HG03521 (cell line): Measurements from ENCODE around the gene EXOC6.

Experiments
- ATAC-seq: cut with Tn5 transposase; IDR thresholded peaks from one replicate; pipeline ENCODE4 v1.9.1; 2021; ENCODE audit warnings: mild to moderate bottlenecking, moderate library complexity; ENCODE audit not compliant: unreplicated experiment

The EXOC6 gene

DNA sequence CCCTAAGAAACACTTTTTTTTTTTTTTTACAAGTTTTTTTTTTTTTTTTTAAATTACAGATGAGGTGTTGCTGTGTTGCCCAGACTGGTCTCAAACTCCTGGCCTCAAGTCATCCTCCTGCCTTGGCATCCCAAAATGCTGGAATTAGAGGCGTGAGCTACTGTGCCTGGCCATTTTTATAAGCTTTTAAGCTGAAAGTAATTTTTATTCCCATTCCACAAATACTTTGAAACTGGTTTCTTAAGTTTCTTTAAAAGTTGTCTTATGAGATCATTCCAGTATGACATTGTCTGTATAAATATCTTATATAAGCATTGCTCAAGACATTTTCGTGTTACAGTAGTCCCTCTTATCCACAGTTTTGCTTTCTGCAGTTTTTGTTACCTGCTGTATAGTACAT is 150.9 kb downstream of the EXOC6 start:
- no peak for ATAC-seq

DNA sequence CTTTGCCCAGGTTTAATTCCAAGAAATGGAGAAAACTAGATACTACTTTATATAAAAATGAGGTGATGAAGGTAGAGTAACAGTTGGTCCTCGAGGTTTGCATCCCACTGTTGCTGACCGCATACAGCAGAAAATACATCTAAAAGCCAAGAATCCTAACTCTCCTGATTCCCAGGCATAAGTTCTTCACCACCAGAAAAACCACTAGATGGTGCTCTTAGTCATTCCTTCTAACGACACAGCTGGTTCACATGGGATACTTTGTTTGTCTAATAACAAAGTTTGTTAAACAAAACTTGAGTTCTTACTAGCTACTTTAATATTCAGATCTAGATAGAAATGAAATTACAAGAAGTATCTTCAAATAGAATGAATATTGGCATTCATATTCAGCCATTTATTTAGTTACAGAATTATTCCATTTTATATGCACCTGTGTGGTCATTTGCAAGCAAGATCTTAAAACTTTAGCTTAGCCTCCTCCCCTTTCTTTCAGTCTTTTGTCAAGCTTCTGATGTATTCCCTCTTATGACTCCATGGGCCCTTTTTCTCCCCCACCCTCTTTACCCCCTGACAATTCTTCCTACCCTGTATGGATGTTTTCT is 158.2 kb downstream of the EXOC6 start:
- ATAC-seq = no peak

DNA sequence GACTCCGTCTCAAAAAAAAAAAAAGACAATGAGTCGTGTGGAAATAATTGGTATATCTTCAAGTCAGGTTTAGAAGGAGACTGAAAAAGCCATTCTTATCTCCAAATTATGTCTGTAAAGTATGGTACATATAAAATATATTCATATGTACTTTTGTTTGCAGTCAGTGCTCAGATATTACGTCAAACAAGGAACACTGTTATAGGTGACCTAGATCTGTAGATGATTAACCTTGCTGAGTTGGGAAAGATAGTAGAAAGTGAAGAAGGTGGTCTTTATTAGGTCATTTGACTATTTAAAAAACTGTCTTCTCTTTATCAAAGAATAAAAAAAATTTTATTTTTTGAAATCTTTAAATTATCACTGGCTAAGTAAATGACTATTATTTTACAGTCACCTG is 167.4 kb downstream of the EXOC6 start:
- no peak for ATAC-seq

DNA sequence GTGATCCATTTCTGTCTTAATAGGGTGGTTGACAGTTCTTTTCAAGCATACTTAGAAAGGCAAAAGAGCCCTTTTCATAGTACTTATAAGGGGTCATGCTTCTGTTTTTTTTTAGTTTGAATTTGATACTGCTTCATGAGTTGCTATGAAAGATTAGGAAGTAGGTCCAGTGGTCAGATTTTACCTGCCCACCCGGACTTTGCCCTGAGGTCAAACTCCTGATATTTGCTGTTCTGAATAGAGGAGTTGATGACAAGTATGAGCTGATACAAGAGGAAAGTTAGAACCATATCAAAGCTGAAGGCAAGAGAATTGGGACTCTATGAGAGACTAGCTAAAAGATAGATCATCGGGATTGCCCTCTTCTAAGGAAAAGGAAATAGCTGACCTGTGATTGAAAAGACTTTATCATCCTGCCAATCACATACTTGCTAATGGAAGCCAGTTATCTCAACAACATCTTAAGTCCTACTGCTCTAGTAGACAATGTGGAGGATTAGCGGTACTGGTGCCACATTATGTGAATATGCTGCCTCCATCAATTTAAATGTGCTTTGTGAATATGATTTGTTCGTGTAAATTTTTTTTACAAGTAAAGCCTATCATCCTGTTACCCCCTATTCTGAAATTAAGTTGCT is 174.8 kb downstream of the EXOC6 start:
- ATAC-seq = no peak

DNA sequence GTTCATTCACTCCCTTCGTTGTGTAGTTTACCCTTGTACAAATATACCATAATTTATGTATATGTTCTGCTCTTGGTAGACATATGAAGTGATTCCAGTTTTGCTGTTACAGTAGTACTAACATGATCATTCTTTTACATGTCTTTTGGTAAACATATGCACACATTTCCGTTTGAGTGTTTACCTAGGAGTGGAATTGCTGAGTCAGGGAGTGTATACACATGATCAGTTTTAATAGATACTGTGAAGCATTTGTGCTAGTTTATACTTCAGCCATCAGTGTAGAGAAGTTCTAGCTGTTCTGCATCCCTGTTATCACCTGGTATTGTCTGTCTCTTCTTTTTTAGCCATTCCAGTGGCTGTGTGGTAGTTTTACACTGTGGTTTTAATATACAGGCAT is 177.8 kb downstream of the EXOC6 start:
- ATAC-seq = no peak

DNA sequence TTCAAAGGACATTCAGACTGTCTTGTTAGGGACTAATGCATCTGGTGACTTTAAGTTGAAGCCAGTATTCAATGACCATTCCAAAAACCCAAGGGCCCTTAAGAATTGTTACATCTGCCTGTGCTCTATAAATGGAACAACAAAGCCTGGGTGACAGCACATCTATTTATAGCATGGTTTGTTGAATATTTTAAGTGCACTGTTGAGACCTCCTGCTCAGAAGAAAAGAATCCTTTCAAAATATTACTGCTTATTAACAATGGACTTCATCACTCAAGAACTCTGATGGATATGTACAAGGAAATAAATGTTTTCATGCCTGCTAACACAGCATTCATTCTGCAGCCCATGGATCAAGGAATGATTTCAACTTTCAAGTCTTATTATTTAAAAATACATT is 179.2 kb downstream of the EXOC6 start:
- ATAC-seq = no peak

DNA sequence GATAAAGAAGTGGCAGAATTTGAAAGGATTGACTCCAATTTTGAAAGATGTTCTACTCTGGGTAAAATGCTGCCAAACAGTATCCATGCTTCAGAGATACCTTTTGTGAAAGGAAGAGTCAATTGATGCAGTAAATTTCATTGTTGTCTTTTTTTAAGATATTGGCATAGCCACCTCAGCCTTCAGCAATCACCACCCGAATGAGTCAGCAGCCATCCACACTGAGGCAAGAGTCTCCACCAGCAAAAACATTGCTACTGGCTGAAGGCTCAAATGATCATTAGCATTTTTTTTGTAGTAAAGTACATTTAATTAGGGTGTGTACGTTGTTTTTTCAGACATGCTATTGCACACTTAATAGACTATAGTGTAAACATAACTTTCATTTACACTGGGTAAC is 180.6 kb downstream of the EXOC6 start:
- no peak for ATAC-seq

DNA sequence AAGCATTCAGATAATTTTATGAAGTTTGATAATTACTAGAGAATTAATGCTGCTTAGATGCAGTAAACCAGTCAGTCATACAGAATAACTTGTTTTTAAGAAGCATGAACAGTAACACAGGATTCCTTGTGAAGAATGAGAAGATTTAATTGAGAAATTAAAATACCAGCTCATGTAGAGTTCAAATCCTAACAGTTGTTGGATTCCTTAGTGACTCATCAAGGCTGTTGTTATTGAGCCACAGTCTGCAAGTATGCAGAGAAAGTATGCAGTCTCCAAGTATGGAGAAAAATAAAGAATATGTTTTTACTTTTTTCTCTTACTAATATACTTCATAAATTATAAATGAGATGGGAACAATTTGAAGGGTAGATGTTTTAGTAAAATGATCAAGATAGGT is 182.1 kb downstream of the EXOC6 start:
- ATAC-seq = no peak

DNA sequence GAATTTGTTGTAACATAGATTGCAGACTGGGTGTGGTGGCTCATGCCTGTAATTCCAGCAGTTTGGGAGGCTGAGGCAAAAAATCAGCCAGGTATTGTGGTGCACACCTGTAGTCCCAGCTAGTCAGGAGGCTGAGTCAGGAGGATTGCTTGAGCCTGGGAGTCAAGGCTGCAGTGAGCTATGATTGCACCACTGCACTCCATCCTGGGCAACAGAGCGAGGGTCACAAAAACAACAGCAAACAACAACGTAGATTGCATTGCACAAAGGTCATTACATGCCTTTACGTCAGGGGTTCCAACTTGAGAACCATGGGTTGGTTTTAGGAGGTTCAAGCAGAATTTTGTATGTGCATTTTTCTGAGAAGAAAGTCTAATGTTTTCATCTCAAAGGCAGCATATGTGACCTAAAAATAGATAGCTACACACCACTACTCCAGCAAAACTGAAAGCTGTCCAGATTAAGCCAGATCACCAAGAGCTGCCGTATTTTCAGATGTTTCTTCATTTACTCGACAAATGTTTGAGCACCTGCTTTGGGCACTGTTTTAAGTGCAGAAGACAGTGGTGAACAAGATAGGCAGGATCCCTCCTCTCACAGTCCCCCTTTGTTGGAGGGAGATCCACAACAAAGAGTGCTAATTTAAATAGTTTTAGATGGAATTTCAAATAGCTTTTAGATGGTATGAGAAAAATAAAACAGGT is 183.9 kb downstream of the EXOC6 start:
- ATAC-seq = no peak

DNA sequence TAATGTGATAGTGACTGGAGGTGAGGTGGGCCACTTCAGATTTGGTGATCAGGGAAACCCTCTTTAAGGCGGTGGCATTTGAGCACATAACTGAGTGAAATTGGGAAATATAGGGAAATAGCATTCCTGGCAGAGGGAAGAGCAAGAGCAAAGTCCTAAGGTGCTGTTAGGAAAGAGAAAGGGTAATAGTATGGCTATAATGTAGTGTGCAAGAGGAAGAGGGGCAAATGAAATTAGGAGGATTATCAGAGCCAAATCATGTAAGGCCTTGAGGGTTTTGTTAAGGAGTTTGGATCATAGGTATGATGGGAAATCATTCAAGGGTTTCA is 184.5 kb downstream of the EXOC6 start:
- ATAC-seq = no peak

DNA sequence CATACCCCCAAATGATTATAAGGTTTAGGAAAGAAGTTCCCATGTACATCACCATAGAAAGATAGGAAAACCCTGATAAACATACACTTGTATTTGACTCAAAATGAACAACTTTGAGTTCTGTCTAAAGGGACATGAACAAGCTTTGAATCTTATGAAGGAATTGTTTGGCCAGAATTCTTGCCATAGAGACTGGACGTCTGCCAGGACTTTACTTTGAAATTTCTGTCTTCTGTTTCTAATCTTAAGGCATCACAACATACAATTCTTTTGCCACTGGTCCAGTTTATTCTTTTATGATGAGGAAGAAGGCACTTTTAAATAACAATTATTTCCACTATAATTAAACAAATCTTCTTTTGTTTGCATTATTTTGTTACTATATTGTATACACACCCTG is 186.1 kb downstream of the EXOC6 start:
- ATAC-seq = no peak

DNA sequence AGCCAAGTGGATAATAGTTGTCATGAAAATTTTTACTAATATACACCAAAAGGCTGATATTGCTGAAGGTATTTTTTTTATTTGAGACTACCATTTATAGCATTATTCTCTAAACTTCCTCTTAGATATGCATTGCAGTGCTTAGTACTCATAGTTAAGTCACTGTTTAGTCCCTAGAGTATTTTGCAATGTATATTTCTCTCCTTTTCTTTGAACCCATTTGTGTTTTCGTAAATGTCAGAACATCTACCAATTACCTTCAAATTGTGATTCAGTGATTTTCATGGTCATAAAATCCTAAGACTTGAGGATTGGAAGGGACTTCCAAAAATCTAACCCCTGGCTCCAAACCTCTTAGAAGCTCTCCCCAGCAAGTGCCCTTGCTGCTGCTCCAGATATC is 190.8 kb downstream of the EXOC6 start:
- ATAC-seq = no peak

DNA sequence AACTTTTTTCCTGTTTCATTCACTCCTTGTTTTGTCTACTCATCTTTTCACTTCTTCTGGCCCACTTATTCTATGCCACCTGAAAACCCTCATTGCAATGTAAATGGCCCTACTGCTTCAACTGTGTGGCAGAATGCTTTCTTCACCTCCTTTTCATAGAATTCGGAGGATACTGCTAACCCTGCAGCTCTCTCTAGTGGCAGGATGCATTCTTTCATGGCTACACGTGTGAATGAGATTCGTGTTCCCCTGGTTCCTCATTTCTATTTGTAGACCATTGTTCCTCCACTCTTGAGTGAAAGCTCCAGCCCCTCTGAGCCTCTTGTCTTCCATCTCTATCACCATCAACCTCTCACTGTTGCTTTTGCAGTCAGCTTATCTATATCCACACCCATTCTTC is 191.4 kb downstream of the EXOC6 start:
- no peak for ATAC-seq

DNA sequence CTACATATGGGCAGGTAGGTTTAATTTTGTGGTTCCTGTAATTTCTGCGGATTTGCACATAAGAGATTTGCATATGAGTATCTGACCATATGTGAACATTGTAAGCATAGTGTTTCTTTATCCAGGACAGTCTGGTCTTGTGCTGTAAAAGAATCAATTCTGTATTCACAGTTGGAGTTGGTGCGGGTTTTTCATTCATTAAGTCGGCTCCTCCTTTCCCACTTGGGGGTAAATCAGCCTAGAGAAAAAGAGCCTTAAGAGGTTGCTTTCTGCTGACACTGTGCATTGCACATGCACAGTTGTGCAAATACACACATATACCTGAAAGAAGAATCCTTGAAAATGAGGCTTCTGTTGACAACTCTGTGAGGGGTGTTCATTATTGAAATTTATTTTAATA is 206.2 kb downstream of the EXOC6 start:
- no peak for ATAC-seq

DNA sequence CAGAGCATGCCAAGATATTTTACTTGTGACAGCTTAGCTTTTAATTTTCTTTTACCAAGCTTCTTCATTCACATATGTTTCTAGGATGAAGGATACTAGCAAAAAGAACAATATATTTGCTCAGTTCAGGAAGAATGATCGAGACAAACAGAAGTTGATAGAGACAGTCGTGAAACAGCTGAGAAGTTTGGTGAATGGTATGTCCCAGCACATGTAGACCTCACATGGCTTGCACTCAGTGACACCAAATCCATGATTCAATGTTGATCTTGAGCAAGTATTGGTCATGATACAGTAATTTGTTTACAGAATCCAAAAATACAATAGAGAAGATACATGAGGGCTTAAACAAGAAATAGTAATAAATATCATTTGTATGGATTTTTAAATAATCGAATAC is 209.8 kb downstream of the EXOC6 start:
- ATAC-seq = no peak

DNA sequence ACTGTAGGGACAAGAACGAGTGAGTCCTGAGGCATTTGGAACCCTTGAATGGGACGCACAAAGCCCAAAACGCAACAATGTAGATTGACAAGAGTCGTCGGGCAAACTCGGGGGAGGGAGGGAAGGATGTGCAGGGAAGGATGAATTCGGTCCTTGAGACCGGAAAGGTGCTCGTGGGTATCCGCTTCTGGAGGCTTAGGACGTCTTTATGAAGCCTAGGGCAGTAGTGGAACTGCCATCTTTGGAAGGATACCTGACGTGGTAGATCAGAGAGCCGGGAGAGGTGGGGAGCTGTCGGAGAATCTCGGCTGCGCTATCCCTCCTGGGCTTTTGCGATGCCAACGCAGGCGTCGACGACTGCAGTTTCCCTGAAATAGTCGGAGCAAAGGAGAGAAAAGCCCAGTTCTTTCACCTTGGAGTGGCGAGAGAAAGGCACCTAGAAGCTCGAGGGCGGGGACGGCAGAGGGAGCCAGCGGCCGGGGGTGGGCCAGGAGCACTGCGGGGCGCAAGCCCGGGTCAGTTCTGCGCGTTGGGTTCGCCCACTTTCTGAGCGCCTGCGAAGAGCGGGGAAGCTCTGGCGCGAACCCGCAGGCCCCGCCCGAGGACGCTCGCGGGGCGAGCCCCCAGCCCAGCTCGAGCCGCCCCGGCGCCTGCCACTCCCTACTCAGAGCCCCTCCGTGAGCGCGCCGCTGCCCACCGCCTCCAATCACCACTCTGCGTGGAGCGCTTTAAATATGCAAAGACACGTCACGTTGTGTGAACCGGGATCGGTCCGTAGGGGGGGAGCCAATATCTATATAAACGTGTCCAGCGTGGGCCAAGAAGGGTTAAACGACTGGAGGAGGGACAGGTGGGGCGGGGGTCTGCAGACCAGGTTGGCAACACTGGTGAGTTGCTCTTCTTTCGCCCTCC is 211.9 kb downstream of the EXOC6 start, which contains the start of gene CYP26C1:
Gene CYP26C1 (plus strand): TSS at position 824 of the 912 bp plus-strand sequence. CDS start 466 bp downstream, outside the sequence.
- no peak for ATAC-seq

DNA sequence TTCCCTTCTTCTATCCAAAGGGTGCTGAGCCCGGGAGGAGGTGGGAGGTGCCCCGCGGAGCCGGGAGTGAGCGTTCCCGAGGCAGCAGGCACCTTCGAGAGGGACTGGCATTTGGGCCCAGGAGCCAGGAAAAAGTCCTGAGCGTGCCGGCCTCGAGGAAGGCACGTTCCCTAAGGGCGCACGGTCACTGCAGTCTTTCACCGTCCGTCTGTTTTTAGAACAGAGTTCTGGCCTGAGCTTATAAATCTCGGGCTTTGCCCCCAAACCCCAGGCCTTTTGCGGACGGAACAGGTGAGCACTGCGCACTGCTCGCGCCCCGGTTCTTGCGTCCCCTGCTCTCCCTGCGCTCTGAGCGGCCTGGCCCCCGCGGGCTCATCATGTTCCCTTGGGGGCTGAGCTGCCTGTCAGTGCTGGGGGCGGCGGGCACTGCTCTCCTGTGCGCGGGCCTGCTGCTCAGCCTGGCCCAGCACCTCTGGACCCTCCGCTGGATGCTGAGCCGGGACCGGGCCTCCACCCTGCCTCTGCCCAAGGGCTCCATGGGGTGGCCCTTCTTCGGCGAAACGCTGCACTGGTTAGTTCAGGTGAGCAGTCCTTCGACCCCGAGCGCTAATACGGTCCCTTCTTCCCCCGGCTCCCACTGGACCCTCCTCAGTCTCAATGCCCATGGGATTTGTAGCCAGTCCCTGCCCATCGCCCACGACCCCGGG is 212.7 kb downstream of the EXOC6 start:
- ATAC-seq = no peak

DNA sequence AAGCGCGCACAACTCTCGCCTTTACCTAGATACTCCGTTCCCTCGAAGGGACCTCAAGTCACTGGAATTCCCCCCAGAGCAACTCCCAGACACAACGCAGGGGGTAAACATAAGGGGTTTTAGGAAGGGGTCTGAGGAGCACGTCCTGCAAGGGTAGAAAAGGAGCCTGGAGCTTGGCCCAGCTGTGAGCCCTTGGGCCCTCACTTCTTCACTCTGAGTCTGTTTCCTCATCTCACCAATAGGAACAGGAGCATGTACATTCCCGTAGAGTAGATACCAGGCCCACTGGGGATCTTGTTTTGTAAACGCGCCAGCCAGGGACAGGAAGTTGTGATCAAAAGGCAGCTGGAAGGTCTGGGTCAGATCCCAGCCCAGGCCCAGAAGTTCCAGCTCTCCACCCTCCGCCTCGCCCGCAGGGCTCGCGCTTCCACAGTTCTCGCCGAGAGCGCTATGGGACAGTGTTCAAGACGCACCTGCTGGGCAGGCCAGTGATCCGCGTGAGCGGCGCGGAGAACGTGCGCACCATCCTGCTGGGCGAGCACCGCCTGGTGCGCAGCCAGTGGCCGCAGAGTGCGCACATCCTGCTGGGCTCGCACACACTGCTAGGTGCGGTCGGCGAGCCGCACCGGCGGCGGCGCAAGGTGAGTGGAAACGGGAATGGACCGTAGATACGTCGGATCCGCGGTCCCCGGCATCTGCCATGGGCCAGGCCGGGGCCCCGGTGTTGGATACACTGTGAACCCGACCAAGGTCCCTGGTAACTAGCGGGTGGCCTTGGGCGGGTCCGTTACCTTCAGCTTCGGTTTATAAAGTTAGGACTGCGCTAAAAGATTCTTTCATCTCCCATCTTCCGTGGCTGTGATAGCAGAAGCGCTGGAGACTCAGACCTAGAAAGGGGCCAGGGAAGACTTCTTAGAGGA is 213.5 kb downstream of the EXOC6 start:
- ATAC-seq = peak; percentile 23

DNA sequence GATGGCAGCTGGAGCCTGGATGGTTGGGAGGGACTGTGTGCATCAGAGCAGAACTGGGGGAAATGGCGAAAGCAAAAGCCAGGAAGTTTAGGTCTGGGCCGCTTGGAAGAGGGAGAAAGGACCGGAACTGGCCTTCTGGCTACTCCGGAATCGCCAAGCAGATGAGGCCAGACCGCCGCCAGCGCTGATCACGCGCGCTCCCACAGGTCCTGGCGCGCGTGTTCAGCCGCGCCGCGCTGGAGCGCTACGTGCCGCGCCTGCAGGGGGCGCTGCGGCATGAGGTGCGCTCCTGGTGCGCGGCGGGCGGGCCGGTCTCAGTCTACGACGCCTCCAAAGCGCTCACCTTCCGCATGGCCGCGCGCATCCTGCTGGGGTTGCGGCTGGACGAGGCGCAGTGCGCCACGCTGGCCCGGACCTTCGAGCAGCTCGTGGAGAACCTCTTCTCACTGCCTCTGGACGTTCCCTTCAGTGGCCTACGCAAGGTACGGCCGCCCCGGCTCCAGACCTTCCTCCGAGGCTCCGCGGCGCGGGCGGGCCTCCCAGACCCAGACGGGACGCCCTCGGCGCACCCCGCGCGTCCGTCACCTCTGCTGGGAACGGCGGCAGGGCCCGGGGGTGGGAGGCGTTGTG is 214.3 kb downstream of the EXOC6 start:
- peak; percentile 60 for ATAC-seq
